ENCODE measurements around the gene MOCS1. TPM values are rescaled to one million over a fixed set of nuclear protein-coding genes. Genes with fewer than 3 reads are reported as not detected.

MOCS1 gene
- total and polyA plus RNA-seq, 9 of the 15 experiments (the other 6 are each of a cell fraction or from before 2014, with no cell fraction given): 0.69 to 12.7 (median 8.7) TPM

- WGBS (ENCODE audit: insufficient coverage, low coverage, missing lambda C conversion rate): 6% methylated on average over 9 of the region's 9 CpGs
- no peak for TF ChIP-seq ZKSCAN3 (CRISPR knock-in tag; IDR thresholded peaks at IDR 0.05)
- no peak for TF ChIP-seq NFE2 (IDR thresholded peaks at IDR 0.05; ENCODE audit: low read depth)
- TF ChIP-seq FOSL1 (tag; conservative IDR thresholded peaks at IDR 0.05): 0 out of 2 replicates have a peak, but pooled peaks have one; percentile 28
- H3K9ac ChIP-seq (ENCODE audit: insufficient read depth in 1 of 2, low read depth in 2 of 2, low read length in 2 of 2): peak overlapping the region; percentile 49 to 91; a peak in 3 of 4 replicates
These were observed 562 bp downstream of the MOCS1 start for GRCh38 chr6:39933669-39934130.

DNA sequence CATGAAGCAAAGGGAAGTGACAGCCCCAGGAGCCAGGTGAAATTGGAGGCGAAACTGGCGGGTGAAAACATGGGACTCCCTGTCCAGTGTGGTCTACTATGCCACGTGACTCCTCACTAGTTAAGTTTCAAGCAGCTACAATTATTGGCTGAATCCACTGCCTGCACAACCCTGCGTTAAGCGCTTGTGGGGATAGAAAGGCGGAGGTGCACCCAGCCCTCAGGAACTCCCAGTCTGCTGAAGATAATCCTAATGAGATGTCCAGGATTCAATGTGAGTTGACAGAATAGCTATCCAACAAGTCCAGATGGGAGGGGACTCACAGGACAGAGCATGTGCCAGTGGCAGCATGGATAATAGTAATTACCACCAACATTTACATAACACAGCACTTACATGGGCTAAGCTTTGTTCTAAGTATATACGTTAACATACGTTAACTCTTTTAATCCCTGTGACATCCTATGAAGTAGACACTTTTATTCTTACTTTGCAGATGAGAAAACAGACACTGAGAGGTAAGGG, 1.8 kb downstream of the MOCS1 start:
- H3K27ac ChIP-seq (ENCODE audit: extremely low read depth, low read depth, low read length): no peak overlapping the region
- H3K36me3 ChIP-seq (ENCODE audit: control insufficient read depth, insufficient read depth, low read length): no peaks in the 10 kb centered on the region
- ChIA-PET POLR2A (interaction anchor here (1.0 kb wide), 1 partner anchor 9 kb away, joined by 3 read pairs; no protein-coding TSS in a partner anchor), CTCF (ENCODE audit: low intra/inter-chr PET ratio) (no interaction called here)
- ATAC-seq: no peak
- WGBS (ENCODE audit: insufficient coverage, low coverage, missing lambda C conversion rate): 27% methylated on average over 8 of the region's 8 CpGs
- H3K4me1 ChIP-seq (replicated peaks in 1 of 2; ENCODE audit: control insufficient read depth in 2 of 2, insufficient read depth in 2 of 2, low read length in 2 of 2): peaks cover 6 to 8% of the 10 kb centered on the region in 2 experiments; a peak in 4 of 5 replicates
- no peaks in the 10 kb centered on the region for H3K9me3 ChIP-seq (replicated peaks; ENCODE audit: control insufficient read depth, insufficient read depth, low read depth, low read length)
- H3K27me3 ChIP-seq (ENCODE audit: control insufficient read depth in 2 of 2, insufficient read depth in 2 of 2, low read length in 2 of 2): peaks cover 0 to 8% of the 10 kb centered on the region in 2 experiments; a peak in 1 of 5 replicates
- in situ Hi-C loops (cut with MboI) (no loop called here), intact Hi-C loops (cut with micrococcal nuclease) (no loop called here)
- H4K20me1 ChIP-seq (replicated peaks; ENCODE audit: control insufficient read depth, insufficient read depth, low read length): no peaks in the 10 kb centered on the region
- H3K4me3 ChIP-seq: no peak overlapping the region
- H2AFZ ChIP-seq (ENCODE audit: low read depth, low read length): no peak overlapping the region
- TF ChIP-seq JUN (IDR thresholded peaks at IDR 0.05; ENCODE audit: borderline replicate concordance, low read depth, low read length) (no peak), JUN (CRISPR knock-in tag; IDR thresholded peaks at IDR 0.05; ENCODE audit: borderline replicate concordance) (no peak), TFE3 (CRISPR knock-in tag; IDR thresholded peaks at IDR 0.05) (peak; percentile 25; the same call in 1 of the 2 replicates)
- no peak overlapping the region for H3K4me2 ChIP-seq (ENCODE audit: insufficient read depth, low read length)
- FAIRE-seq: no peak
- H3K9ac ChIP-seq (ENCODE audit: insufficient read depth in 1 of 2, low read depth in 2 of 2, low read length in 2 of 2): no peak overlapping the region
- DNase-seq (ENCODE audit: extremely low read depth in 1 of 4, low spot score in 3 of 4): no peak
- H3K9me1 ChIP-seq (ENCODE audit: control insufficient read depth, insufficient read depth, low read length): no peaks in the 10 kb centered on the region
- no peaks in the 10 kb centered on the region for H3K79me2 ChIP-seq (ENCODE audit: control insufficient read depth, insufficient read depth, low read length)
- no TSS peak for BruUV-seq (replicated peaks)

More at GRCh38 chr6:39933669-39934130, 562 bp downstream of the MOCS1 start:
- no TSS peak for BruUV-seq (replicated peaks)
- ATAC-seq (peak; percentile 13), FAIRE-seq (peak; percentile 65), DNase-seq (ENCODE audit: extremely low read depth in 1 of 4, low spot score in 3 of 4) (no peak)
- in situ Hi-C loops (cut with MboI): no loop called here
- H3K79me2 ChIP-seq (ENCODE audit: control insufficient read depth, insufficient read depth, low read length): no peaks in the 10 kb centered on the region
- peaks cover 0 to 8% of the 10 kb centered on the region in 2 experiments; a peak in 1 of 5 replicates for H3K27me3 ChIP-seq (ENCODE audit: control insufficient read depth in 2 of 2, insufficient read depth in 2 of 2, low read length in 2 of 2)
- peak overlapping the region; percentile 78 for H3K4me2 ChIP-seq (ENCODE audit: insufficient read depth, low read length)
- ChIA-PET CTCF (ENCODE audit: low intra/inter-chr PET ratio) (no interaction called here), POLR2A (interaction anchor here (0.6 kb wide), 2 partner anchors 28 to 1157 kb away, joined by 3 read pairs; no protein-coding TSS in a partner anchor)
- intact Hi-C loops (cut with micrococcal nuclease): no loop called here
- peak overlapping the region; percentile 84 for H2AFZ ChIP-seq (ENCODE audit: low read depth, low read length)
- H3K27ac ChIP-seq (ENCODE audit: extremely low read depth, low read depth, low read length): no peak overlapping the region
- peak overlapping the region; percentile 58 for H3K4me3 ChIP-seq
- H4K20me1 ChIP-seq (replicated peaks; ENCODE audit: control insufficient read depth, insufficient read depth, low read length): no peaks in the 10 kb centered on the region
- H3K9me1 ChIP-seq (ENCODE audit: control insufficient read depth, insufficient read depth, low read length): no peaks in the 10 kb centered on the region
- H3K9me3 ChIP-seq (replicated peaks; ENCODE audit: control insufficient read depth, insufficient read depth, low read depth, low read length): no peaks in the 10 kb centered on the region
- peaks cover 8 to 12% of the 10 kb centered on the region in 2 experiments; a peak in 4 of 5 replicates for H3K4me1 ChIP-seq (replicated peaks in 1 of 2; ENCODE audit: control insufficient read depth in 2 of 2, insufficient read depth in 2 of 2, low read length in 2 of 2)
- H3K36me3 ChIP-seq (ENCODE audit: control insufficient read depth, insufficient read depth, low read length): no peaks in the 10 kb centered on the region
